CD4-positive, alpha-beta T cell treated with Interleukin-17A for 1 hour (primary cell): Measurements from ENCODE around the gene RFPL1.
"Not testable (repeated sequence)": the region's sequence is repeated elsewhere in the genome, so short reads cannot be mapped to it uniquely, and the experiment has no call there.

Experiments used
- DNase-seq: peaks from one replicate; pipeline ENCODE4 v3.0.0-alpha.2; 2020

The RFPL1 gene

DNA sequence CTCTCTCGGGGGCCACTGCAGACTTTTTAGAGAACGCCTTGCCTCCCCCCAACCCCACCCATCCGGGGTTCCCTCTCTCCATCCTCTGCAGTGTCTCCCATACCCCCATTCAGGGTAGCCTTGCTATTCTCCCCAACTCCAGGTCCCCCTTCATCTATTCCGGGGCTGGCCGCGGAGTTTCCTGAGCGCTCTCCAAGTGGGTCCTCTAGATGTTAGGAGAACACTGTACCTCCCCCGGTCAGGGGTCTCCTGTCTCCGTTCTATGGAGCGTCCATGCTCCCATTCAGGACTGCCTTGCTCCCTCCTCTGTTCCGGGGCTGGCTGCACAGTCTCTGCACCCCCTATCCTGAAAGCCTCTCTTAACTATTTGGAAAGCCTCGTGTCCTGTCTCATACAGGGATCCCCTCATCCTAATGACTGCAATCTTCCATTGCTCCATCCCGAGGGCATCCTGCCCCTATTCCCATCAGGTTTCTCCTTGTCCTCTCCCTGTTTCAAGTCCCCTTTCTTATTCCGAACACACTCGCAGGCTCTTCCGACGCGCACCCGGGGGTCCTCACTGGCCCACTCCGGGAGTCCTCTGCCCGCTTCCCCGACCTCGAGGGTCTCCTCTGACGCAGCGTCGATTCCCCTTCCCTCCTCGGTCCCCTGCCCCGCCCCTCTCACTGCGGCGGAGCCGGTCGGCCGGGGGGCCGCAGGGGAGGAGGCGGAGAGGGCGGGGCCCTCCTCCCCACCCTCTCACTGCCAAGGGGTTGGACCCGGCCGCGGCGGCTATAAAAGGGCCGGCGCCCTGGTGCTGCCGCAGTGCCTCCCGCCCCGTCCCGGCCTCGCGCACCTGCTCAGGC lies 41.3 kb downstream of the RFPL1 start, which contains the start of gene NEFH:
Gene NEFH (plus strand): TSS at position 802 of the 845 bp plus-strand sequence. CDS start 45 bp downstream, outside the sequence.
- DNase-seq = no peak

DNA sequence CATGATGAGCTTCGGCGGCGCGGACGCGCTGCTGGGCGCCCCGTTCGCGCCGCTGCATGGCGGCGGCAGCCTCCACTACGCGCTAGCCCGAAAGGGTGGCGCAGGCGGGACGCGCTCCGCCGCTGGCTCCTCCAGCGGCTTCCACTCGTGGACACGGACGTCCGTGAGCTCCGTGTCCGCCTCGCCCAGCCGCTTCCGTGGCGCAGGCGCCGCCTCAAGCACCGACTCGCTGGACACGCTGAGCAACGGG lies 41.8 kb downstream of the RFPL1 start:
- DNase-seq = no peak

DNA sequence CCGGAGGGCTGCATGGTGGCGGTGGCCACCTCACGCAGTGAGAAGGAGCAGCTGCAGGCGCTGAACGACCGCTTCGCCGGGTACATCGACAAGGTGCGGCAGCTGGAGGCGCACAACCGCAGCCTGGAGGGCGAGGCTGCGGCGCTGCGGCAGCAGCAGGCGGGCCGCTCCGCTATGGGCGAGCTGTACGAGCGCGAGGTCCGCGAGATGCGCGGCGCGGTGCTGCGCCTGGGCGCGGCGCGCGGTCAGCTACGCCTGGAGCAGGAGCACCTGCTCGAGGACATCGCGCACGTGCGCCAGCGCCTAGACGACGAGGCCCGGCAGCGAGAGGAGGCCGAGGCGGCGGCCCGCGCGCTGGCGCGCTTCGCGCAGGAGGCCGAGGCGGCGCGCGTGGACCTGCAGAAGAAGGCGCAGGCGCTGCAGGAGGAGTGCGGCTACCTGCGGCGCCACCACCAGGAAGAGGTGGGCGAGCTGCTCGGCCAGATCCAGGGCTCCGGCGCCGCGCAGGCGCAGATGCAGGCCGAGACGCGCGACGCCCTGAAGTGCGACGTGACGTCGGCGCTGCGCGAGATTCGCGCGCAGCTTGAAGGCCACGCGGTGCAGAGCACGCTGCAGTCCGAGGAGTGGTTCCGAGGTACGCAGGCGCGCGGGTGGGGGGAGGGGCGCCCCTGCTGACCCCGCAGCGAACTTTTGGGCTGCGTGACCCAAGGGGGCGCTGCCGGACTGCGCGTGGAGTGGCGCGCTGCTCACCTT lies 42.3 kb downstream of the RFPL1 start:
- peak; percentile 53 for DNase-seq

DNA sequence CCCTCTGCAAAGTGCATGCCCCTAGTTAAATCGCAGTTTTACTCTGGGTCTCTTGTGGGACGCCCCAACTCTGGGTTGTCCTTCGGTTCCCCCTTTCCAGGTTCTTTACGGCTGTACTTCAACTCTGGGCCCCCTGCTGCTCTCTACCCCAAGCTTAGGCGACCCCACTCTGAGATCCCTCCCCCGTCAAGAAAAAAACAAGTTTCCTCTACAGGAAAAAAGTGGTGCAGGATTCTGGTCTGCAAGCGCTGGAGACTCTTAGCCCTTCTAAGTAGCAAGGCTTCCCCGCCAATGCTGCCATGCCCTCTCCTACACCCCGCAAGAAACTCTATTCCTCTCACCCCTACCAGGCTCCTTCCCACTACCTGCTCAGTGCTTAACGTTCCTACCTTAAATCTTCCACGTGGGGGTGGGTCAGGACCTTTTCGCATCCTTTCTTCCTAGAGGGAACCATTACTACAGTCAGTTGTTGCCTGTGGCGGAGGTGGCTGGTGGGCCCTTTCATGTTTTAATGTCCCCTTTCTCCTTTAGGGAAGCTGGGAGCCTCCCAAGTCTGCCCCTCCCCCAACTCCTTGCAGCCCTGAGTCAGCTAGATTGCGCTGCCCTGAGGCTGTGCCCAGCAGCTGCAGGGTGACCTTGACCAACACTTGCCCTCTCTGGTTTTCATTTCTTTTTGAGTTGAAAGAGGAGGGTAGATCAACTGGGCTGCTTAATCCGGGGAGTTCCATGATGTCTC lies 43.0 kb downstream of the RFPL1 start:
- no peak for DNase-seq

DNA sequence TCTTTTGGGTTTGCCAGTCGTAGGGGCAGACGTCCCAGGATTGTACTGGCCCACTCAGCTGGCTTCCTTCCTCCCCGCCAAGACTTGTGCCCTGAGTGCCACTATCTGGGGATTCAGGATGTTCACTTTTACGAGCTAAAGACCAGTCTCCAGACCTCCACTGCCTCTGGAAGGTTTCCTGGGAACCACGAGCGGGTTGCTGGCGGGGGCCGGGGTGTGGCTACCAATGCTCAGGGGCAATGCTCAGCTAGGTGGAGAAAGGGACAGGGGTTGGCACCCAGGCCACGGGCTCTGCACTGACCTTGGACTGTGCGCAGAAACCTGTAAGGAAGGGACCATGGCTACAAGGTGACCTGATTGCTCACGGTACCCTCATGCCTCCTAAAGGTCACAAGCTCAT lies 43.9 kb downstream of the RFPL1 start:
- no peak for DNase-seq

DNA sequence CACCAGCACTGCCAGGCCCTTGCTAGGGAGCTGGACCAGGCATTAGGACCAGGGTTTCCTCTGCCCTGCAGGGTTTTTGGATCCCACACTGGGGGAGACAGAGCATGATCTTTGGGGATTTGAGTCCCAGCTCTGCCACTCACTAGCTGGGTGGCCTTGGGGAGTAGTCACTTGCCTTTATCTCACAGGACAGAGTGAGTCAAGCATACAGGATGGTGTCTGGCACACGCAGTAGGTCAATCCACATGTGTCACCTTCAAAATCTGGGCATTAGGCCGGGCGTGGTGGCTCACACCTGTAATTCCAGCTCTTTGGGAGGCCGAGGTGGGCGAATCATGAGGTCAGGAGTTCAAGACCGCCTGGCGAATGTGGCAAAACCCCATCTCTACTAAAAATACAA lies 44.3 kb downstream of the RFPL1 start:
- no peak for DNase-seq

DNA sequence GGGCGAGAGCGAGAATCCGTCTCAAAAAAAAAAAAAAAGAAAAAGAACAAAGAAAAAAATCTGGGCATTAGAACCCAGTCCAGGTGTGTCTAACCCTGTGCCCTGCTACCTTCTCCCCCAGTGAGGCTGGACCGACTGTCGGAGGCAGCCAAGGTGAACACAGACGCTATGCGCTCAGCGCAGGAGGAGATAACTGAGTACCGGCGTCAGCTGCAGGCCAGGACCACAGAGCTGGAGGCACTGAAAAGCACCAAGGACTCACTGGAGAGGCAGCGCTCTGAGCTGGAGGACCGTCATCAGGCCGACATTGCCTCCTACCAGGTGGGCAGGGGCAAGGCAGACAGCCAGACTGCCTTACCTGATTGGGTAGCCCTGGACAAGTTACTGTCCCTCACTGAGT lies 44.9 kb downstream of the RFPL1 start:
- no peak for DNase-seq

DNA sequence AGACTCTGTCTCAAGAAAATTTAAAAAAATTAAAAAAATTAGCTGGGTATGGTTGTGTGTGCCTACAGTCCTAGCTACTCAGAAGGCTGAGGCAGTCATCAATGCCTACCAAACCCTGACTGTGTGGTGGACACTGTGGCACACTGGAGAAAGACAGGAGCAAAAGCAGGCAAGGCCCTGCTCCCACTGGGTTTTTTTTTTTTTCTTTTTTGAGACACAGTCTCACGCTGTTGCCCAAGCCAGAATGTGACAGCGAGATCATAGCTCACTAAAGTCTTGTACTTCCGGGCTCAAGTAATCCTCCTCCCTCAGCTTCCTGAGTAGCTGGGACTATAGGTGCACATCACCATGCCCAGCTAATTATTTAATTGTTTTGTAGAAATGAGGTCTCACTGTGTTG lies 46.3 kb downstream of the RFPL1 start:
- DNase-seq = no peak

DNA sequence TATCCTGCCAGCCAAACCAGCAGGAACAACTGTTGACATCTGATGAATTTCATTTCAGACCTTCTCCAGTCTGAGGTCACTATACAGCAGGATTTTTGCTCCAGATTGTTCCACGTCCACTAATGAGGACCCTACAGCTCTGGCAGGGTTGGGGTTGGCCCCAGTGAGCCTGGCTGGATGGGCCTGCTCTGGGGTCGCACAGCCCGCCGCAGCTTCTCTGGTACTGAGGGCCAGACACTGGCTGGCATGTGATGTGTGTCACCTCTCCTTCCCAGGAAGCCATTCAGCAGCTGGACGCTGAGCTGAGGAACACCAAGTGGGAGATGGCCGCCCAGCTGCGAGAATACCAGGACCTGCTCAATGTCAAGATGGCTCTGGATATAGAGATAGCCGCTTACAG lies 47.1 kb downstream of the RFPL1 start:
- DNase-seq = no peak

DNA sequence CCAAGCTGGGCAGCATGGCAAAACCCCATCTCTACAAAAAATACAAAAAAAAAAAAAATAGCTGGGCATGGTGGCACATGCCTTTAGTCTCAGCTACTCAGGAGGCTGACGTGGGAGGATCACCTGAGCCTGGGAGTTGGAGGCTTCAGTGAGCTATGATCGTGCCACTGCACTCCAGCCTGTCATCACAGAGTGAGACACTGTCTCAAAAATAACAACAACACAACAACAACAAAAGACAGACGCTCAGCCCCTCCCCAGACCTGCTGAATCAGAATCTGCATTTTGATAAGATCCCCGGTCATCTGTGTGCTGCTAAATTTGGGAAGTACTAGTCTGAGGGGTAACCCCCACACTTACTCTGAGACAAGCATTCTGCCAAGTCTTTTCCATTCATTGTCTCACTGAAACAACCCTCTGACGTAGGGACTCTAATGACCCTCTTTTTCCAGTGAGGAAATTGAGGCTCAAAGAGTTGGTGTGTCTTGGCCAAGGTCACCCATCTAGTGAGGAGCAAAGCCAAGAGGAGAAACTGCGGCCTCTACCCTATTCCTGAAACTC lies 49.1 kb downstream of the RFPL1 start:
- DNase-seq = no peak

DNA sequence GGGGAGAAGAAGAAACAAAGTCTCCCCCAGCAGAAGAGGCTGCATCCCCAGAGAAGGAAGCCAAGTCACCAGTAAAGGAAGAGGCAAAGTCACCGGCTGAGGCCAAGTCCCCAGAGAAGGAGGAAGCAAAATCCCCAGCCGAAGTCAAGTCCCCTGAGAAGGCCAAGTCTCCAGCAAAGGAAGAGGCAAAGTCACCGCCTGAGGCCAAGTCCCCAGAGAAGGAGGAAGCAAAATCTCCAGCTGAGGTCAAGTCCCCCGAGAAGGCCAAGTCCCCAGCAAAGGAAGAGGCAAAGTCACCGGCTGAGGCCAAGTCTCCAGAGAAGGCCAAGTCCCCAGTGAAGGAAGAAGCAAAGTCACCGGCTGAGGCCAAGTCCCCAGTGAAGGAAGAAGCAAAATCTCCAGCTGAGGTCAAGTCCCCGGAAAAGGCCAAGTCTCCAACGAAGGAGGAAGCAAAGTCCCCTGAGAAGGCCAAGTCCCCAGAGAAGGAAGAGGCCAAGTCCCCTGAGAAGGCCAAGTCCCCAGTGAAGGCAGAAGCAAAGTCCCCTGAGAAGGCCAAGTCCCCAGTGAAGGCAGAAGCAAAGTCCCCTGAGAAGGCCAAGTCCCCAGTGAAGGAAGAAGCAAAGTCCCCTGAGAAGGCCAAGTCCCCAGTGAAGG lies 50.9 kb downstream of the RFPL1 start:
- not testable (repeated sequence) for DNase-seq

DNA sequence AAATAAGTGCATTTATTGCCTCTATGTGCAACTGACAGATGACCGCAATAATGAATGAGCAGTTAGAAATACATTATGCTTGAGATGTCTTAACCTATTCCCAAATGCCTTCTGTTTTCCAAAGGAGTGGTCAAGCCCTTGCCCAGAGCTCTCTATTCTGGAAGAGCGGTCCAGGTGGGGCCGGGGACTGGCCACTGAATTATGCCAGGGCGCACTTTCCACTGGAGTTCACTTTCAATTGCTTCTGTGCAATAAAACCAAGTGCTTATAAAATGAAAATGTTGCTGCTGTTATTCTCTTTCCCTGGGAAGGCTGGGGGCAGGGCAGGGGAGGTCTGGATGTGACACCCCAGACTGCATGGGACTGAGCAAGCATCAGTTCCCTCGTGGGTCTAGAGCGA lies 52.6 kb downstream of the RFPL1 start:
- DNase-seq = no peak
